HFFc6 (cell line): ENCODE data around the gene EVC2. TPM values are rescaled to one million over a fixed set of nuclear protein-coding genes. Genes with fewer than 3 reads are reported as not detected.

Source experiments
- DNase-seq: peaks from one replicate; pipeline ENCODE4 v3.0.0-alpha.2; 2018
- H3K27ac Mint-ChIP-seq: 2 replicates; pipeline ENCODE4 v1.8.0; 2020; ENCODE audit warnings: mild to moderate bottlenecking, mixed read lengths
- H3K27me3 Mint-ChIP-seq: 2 replicates; pipeline ENCODE4 v1.8.0; 2021; ENCODE audit warnings: mild to moderate bottlenecking, moderate library complexity, mixed read lengths; ENCODE audit not compliant: insufficient read depth
- H3K36me3 Mint-ChIP-seq: 2 replicates; pipeline ENCODE4 v1.8.0; 2021; ENCODE audit warnings: low read depth, mixed read lengths
- H3K4me1 Mint-ChIP-seq: 2 replicates; pipeline ENCODE4 v1.8.0; 2020; ENCODE audit warnings: low read depth, mixed read lengths
- H3K4me3 Mint-ChIP-seq: 2 replicates; pipeline ENCODE4 v1.8.0; 2020; ENCODE audit warnings: mild to moderate bottlenecking, moderate library complexity, mixed read lengths
- H3K9me3 Mint-ChIP-seq: 2 replicates; pipeline ENCODE4 v1.8.0; 2020; ENCODE audit warnings: mild to moderate bottlenecking, mixed read lengths
- total RNA-seq, 6 experiments: library from RNA; stranded (reverse); fragmentation: NEBNext Ultra II Directional; extraction: Animal tissue kit (Norgen Biotek cat#: 25700); gene quantifications; 2 replicates in 1 of 6; 3 replicates in 5 of 6; pipeline ENCODE4 v1.2.3, GENCODE V29; 2021
- TF ChIP-seq, protein P1 (sequence below): fragments of 200-600 bp; sonication (generic); IDR thresholded peaks from 2 replicates; pipeline ENCODE4 v1.5.0; 2021; ENCODE audit warnings: antibody characterized with exemption, mild to moderate bottlenecking

EVC2 gene
- total RNA-seq, 6 experiments from 2014 or later = 3.0 to 4.1 (median 3.8) TPM

DNA sequence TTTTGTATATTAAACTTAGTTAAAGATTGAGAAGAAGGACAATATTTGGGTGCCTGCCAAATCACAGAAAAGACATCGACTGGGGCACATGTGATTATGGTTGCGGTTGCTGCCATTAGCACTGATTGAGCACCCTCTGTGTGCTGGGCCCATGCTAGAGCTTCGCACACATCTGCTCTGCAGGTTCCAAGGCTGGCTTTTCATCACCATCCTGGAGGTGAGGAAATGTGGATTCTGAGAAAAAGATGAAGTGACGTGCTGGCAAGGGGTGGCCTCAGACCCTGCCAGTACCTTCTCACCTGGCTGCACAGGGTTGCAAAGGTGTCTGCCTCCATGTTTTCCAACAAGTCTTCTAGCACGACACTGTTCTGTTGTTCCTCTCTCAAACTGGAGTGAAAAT lies 134.0 kb downstream of the EVC2 start:
- no peaks in the 10 kb centered on the region for H3K4me1 Mint-ChIP-seq
- no peak for DNase-seq

DNA sequence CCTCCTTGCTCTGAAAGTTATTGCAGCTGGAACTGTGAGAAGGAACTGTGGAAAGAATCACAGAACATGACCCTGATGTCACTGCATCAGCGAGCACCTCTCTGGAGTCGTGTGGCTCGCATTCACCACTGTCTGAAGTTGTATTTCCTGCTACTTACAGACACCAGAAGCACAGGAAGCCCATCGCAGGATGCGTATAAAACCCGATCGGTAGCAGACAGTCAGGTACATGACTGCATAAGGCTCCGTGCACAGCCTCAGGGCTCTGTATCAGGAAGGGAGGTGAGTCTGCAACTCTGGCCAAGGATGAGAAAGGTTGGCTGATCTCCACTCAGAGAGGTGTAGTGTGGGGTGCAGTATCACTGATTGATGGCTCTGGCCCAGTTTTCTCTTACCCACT lies 134.4 kb downstream of the EVC2 start:
- no peak for DNase-seq
- H3K4me1 Mint-ChIP-seq = no peaks in the 10 kb centered on the region
- no peaks in the 10 kb centered on the region for H3K9me3 Mint-ChIP-seq
- peaks cover 22% of the 10 kb centered on the region for H3K36me3 Mint-ChIP-seq
- H3K27me3 Mint-ChIP-seq = peaks cover 3% of the 10 kb centered on the region
- TF ChIP-seq, protein P1, sequence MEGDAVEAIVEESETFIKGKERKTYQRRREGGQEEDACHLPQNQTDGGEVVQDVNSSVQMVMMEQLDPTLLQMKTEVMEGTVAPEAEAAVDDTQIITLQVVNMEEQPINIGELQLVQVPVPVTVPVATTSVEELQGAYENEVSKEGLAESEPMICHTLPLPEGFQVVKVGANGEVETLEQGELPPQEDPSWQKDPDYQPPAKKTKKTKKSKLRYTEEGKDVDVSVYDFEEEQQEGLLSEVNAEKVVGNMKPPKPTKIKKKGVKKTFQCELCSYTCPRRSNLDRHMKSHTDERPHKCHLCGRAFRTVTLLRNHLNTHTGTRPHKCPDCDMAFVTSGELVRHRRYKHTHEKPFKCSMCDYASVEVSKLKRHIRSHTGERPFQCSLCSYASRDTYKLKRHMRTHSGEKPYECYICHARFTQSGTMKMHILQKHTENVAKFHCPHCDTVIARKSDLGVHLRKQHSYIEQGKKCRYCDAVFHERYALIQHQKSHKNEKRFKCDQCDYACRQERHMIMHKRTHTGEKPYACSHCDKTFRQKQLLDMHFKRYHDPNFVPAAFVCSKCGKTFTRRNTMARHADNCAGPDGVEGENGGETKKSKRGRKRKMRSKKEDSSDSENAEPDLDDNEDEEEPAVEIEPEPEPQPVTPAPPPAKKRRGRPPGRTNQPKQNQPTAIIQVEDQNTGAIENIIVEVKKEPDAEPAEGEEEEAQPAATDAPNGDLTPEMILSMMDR = no peak
- no peak overlapping the region for H3K4me3 Mint-ChIP-seq
- H3K27ac Mint-ChIP-seq = no peak overlapping the region

More for the DNA sequence above, 134.0 kb downstream of the EVC2 start:
- TF ChIP-seq, protein P1 = no peak
- Mint-ChIP-seq H3K36me3 (peaks cover 26% of the 10 kb centered on the region), H3K9me3 (no peaks in the 10 kb centered on the region), H3K4me3 (no peak overlapping the region), H3K27me3 (peaks cover 3% of the 10 kb centered on the region), H3K27ac (no peak overlapping the region)

- Mint-ChIP-seq H3K4me1 (no peaks in the 10 kb centered on the region), H3K9me3 (no peaks in the 10 kb centered on the region), H3K4me3 (no peak overlapping the region), H3K27ac (no peak overlapping the region), H3K27me3 (peaks cover 1% of the 10 kb centered on the region; the same call in 1 of the 2 replicates), H3K36me3 (peaks cover 17% of the 10 kb centered on the region)
- DNase-seq = no peak
- TF ChIP-seq, protein P1 = no peak
Observed at GRCh38 chr4:5572751-5573150, 135.6 kb downstream of the EVC2 start.

GRCh38 chr4:5572114-5572513 lies 136.2 kb downstream of the EVC2 start:
- DNase-seq = no peak
- Mint-ChIP-seq H3K4me3 (no peak overlapping the region), H3K4me1 (no peaks in the 10 kb centered on the region), H3K9me3 (no peaks in the 10 kb centered on the region), H3K27me3 (peaks cover 1% of the 10 kb centered on the region; the same call in 1 of the 2 replicates), H3K27ac (no peak overlapping the region), H3K36me3 (peaks cover 17% of the 10 kb centered on the region; the same call in 1 of the 2 replicates)
- TF ChIP-seq, protein P1 = no peak

GRCh38 chr4:5571646-5572045 lies 136.7 kb downstream of the EVC2 start:
- Mint-ChIP-seq H3K4me3 (no peak overlapping the region), H3K9me3 (no peaks in the 10 kb centered on the region), H3K36me3 (peaks cover 17% of the 10 kb centered on the region; the same call in 1 of the 2 replicates), H3K27me3 (peaks cover 1% of the 10 kb centered on the region; the same call in 1 of the 2 replicates), H3K27ac (no peak overlapping the region), H3K4me1 (no peaks in the 10 kb centered on the region)
- TF ChIP-seq, protein P1 = no peak
- DNase-seq = no peak

DNA sequence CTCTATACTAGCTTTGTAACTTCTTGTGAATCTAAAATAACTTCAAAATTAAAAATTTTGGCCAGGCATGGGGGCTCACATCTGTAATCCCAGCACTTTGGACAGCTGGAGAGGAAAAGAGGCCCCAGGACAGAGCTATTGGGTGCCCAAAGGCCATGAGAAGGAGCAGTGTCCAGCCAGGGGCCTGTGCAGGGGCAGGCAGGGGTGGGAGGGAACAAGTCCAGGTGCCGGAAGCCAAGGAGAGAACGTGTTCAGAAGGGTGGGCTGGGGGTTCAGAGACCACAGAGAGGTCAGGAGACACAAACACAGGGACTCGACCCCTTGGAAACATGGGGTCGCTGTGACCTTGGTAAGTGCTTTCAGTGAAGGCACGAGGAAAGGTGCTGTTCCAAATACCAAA lies 138.9 kb downstream of the EVC2 start:
- Mint-ChIP-seq H3K4me3 (no peak overlapping the region), H3K9me3 (no peaks in the 10 kb centered on the region), H3K27ac (no peak overlapping the region), H3K36me3 (peaks cover 15% of the 10 kb centered on the region; the same call in 1 of the 2 replicates), H3K4me1 (no peaks in the 10 kb centered on the region), H3K27me3 (peaks cover 1% of the 10 kb centered on the region; the same call in 1 of the 2 replicates)
- TF ChIP-seq, protein P1 = no peak
- DNase-seq = no peak
